ENCODE data around the gene TEKT2.

- no peak for TF ChIP-seq YY1 (IDR thresholded peaks at IDR 0.05; ENCODE audit: insufficient read depth, insufficient read length)
- no peak for TF ChIP-seq SUZ12 (IDR thresholded peaks at IDR 0.05; ENCODE audit: extremely low read depth, insufficient read depth, insufficient read length)
- TF ChIP-seq ZNF274 (IDR thresholded peaks at IDR 0.05; ENCODE audit: low read depth, low read length), result no peak
These were observed 7.8 kb downstream of the TEKT2 start for GRCh38 chr1:36091698-36092097.
